Activated CD4-positive, alpha-beta memory T cell treated with anti-CD3 and anti-CD28 coated beads, Interleukin-2, amount 10 ng/mL, durations not matched to agents 7 days and 5 days (primary cell): ENCODE results near the gene CHD5. TPM values are rescaled to one million over a fixed set of nuclear protein-coding genes. Genes with fewer than 3 reads are reported as not detected.
"Not testable (repeated sequence)": the region's sequence is repeated elsewhere in the genome, so short reads cannot be mapped to it uniquely, and the experiment has no call there.

Experiments used
- CTCF ChIA-PET: fragments of 350-600 bp; sonication (Branson Sonifier 250); formaldehyde crosslinking; loops from one replicate; lab custom pipeline; 2021; ENCODE audit warnings: antibody characterized with exemption, inconsistent platforms; lab: Charles Lee
- POLR2A ChIA-PET: fragments of 350-600 bp; sonication (Branson Sonifier 250); formaldehyde crosslinking; loops from one replicate; lab custom pipeline; 2021; ENCODE audit warnings: antibody characterized with exemption; lab: Charles Lee
- DNase-seq: peaks from one replicate; pipeline ENCODE4 v3.0.0-alpha.2; 2020
- H3K27ac Mint-ChIP-seq: one replicate; pipeline ENCODE4 v1.8.0; 2021; ENCODE audit warnings: mild to moderate bottlenecking, mixed read lengths
- H3K27me3 Mint-ChIP-seq: one replicate; pipeline ENCODE4 v1.8.0; 2021; ENCODE audit warnings: mixed read lengths
- H3K36me3 Mint-ChIP-seq: one replicate; pipeline ENCODE4 v1.8.0; 2021; ENCODE audit warnings: low read depth, mixed read lengths
- H3K4me1 Mint-ChIP-seq: one replicate; pipeline ENCODE4 v1.8.0; 2021; ENCODE audit warnings: mixed read lengths
- H3K4me3 Mint-ChIP-seq: one replicate; pipeline ENCODE4 v1.8.0; 2021; ENCODE audit warnings: mild to moderate bottlenecking, mixed read lengths
- H3K9me3 Mint-ChIP-seq: one replicate; pipeline ENCODE4 v1.8.0; 2021; ENCODE audit warnings: mixed read lengths
- total RNA-seq, 2 experiments: library from RNA; stranded (reverse); gene quantifications; one replicate each; pipeline ENCODE4 v1.2.3, GENCODE V29; 2021

Gene CHD5
- total RNA-seq, 2 experiments from 2014 or later = 0.10 to 0.18 TPM

DNA sequence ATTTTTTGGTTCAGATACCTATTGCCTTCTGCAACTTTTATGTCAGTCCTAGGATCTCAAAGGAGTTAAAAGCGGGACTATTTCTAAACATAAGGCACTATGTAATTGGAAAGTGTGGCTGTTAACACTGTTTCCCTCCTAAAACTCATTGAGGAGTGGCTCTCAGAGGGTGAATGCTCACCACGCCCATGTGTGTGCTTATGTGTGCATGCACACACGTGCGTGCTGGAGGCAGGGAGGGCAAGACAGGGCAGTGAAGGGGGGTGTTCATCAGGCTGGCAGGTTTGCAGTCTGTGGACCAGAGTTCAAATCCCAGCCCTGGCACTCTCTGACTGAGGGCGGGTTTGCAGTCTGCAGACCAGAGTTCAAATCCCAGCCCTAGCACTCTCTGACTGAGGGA is 112.0 kb downstream of the CHD5 start:
- no peaks in the 10 kb centered on the region for H3K4me1 Mint-ChIP-seq
- H3K27me3 Mint-ChIP-seq = no peaks in the 10 kb centered on the region
- no peaks in the 10 kb centered on the region for H3K9me3 Mint-ChIP-seq
- no peak for DNase-seq
- no peak overlapping the region for H3K4me3 Mint-ChIP-seq
- ChIA-PET CTCF (no interaction called here), POLR2A (no interaction called here)
- peaks cover 27% of the 10 kb centered on the region for H3K36me3 Mint-ChIP-seq
- no peak overlapping the region for H3K27ac Mint-ChIP-seq

DNA sequence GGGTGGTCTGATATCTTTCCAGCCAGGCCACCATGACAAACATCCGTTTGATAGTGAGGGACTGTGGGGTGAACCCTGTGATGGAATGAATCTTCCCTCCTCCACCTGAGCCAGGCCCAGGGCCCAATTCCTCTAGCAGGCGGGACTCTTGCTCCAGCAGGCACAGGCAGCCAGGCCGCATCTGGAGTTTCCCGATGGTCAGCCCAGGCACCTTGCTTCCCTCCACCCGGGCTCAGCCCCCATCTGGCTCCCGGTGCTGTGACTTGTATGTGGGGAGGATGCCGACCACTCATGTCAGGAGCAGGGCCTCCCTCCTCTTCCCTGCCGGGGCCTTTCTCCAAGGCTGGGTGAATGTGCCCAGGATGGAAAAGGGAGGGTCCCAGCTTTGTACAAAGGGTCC is 113.4 kb downstream of the CHD5 start:
- Mint-ChIP-seq H3K9me3 (no peaks in the 10 kb centered on the region), H3K4me1 (no peaks in the 10 kb centered on the region), H3K27ac (no peak overlapping the region), H3K4me3 (no peak overlapping the region), H3K27me3 (no peaks in the 10 kb centered on the region), H3K36me3 (peaks cover 26% of the 10 kb centered on the region)
- CTCF ChIA-PET = no interaction called here
- POLR2A ChIA-PET = no interaction called here
- DNase-seq = no peak

DNA sequence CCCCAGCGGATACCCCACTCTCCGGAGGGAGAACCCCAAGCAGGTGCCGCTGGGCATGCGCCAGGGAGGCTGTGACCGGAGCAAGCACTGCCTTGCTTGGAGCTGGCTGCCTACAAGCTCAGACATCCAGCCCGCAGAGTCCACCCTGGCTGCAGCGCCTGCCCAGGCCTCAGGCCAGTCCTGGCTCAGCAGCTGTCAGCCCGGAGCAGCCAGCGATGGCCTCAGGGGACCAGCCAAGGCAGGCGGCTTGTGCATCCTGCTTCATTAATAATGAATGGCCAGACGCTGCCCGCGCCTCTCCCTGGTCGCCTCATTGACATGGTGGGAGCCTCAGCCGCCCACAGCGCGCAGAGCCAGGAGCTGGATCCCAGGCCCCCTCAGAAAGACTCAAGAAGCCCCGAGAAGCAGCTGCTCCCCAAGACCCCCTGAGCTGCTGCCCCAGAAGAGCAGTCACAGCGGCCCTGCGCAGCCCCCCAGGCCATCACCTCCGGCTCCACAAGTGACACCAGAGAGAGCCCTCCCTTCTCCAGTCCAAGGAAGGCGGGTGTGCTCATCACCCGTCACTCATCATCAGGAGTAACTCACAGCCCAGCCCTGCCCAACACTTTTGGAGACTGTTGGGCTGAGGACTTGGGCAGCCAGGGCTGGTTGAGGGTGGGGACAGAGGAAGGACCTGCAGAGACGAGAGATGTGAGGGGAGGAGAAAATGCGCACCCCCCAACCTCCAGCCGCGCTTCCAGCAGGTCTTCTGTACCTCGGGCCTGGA is 114.8 kb downstream of the CHD5 start:
- ChIA-PET CTCF (no interaction called here), POLR2A (no interaction called here)
- Mint-ChIP-seq H3K4me1 (no peaks in the 10 kb centered on the region), H3K9me3 (no peaks in the 10 kb centered on the region), H3K36me3 (peaks cover 29% of the 10 kb centered on the region), H3K4me3 (no peak overlapping the region), H3K27me3 (no peaks in the 10 kb centered on the region), H3K27ac (no peak overlapping the region)
- no peak for DNase-seq

DNA sequence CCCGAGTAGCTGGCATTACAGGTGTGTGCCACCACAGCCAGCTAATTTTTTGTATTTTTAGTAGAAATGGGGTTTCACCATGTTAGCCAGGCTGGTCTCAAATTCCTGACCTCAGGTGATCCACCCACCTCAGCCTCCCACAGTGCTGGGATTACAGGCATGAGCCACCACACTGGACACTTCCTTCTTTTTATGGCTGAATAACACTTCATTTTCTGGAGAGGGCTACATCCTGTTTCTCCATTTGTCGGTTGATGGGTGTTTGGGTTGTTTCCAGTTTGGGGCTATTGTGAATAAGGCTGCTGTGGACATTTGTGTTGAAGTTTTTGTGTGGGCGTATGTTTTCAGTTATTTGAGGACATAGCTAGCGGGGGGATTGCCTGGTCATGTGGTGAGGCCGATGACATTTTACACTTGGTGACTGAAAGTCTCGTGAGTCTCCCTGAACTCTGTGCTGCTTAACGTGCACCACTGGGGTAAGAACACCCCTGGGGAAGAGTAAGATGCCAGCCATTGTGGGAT is 116.5 kb downstream of the CHD5 start:
- CTCF ChIA-PET, H3K27ac Mint-ChIP-seq, H3K4me3 Mint-ChIP-seq, H3K9me3 Mint-ChIP-seq, DNase-seq, H3K4me1 Mint-ChIP-seq, H3K27me3 Mint-ChIP-seq: not testable (repeated sequence)
- H3K36me3 Mint-ChIP-seq = peaks cover 37% of the 10 kb centered on the region
- POLR2A ChIA-PET = interaction anchor here (1.3 kb wide), 1 partner anchor 26 kb away, joined by 3 read pairs; no protein-coding TSS in a partner anchor

DNA sequence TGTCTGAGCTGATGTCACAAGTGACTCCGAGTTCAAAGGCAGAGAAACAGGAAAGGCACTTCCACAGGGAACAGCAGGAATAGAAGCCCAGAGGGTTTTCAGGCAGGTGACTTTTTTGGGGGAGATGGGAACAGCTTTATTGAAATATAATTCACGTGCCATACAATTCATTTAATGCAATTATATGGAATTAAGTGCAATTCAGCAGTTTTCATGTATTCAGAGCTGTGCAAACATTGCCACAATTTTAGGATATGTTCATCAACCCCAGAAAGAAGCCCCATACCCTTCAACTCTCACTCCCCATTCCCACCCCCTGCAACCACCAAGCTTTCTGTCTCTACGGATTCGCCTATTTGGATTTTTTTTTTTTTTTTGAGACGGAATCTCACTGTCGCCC is 117.5 kb downstream of the CHD5 start:
- H3K4me1 Mint-ChIP-seq = no peaks in the 10 kb centered on the region
- DNase-seq = no peak
- no peak overlapping the region for H3K4me3 Mint-ChIP-seq
- ChIA-PET CTCF (no interaction called here), POLR2A (interaction anchor here (0.6 to 1.5 kb wide), 3 partner anchors 8 to 137 kb away, joined by 3 to 4 read pairs (median 3); partner anchors contain the start of gene RPL22)
- H3K36me3 Mint-ChIP-seq = peaks cover 42% of the 10 kb centered on the region
- H3K27ac Mint-ChIP-seq = no peak overlapping the region
- no peaks in the 10 kb centered on the region for H3K9me3 Mint-ChIP-seq
- no peaks in the 10 kb centered on the region for H3K27me3 Mint-ChIP-seq

DNA sequence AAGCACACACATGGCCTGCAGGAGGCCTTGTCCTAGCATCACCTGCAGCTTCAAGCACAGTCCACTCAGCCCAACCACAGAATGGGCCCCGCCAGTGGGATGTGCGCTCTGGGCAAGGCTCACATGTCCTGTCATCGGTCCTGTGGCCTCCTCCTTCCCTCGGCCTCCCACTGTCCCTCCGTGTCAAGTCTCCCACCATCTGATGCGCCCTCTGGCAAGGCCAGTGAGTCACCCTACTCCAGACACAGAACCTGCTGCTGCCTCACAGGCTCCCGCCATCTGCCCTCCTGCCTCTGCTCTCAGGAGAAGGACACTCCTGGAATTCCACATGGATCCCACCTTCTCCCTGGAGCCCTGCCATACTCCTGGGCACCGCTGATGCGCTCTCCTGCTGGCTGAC is 120.3 kb downstream of the CHD5 start:
- ChIA-PET CTCF (no interaction called here), POLR2A (no interaction called here)
- Mint-ChIP-seq H3K36me3 (peaks cover 41% of the 10 kb centered on the region), H3K27me3 (no peaks in the 10 kb centered on the region), H3K27ac (no peak overlapping the region), H3K4me1 (peaks cover 2% of the 10 kb centered on the region), H3K9me3 (no peaks in the 10 kb centered on the region), H3K4me3 (no peak overlapping the region)
- DNase-seq = no peak

DNA sequence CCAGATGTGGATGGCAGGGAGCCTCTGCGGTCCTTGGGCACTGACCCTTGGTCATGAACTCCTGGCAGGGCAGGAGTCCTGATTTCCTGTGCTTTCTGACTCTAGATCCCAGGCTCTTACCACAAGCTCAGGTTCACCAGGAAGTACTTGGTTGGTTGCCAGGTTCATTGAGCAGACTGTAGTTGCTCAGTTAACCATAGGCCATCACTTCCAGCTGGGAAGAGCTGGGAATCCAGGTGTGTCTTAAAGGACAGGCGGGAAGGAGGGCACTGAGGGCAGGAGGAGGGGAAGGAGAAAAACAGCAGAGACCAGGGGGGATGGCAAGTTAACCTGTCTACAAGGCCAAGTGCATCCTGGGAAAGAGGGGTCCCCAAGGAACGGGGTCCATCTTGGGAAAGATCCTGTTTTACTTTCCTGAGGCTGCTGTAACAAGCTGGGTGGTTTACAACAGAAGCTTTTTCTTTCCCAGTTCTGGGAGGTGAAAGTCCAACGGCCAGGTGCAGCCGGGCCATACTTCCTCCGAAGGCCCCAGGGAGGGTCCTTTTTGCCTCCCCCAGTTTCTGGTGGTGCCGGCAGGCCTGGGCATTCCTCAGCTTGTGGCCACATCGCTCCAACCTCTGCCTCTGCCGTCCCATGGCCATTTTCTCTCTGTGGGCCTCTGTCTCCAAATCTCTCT is 122.8 kb downstream of the CHD5 start:
- DNase-seq = no peak
- peaks cover 2% of the 10 kb centered on the region for H3K4me1 Mint-ChIP-seq
- peaks cover 40% of the 10 kb centered on the region for H3K36me3 Mint-ChIP-seq
- POLR2A ChIA-PET = no interaction called here
- CTCF ChIA-PET = no interaction called here
- H3K27me3 Mint-ChIP-seq = no peaks in the 10 kb centered on the region
- H3K4me3 Mint-ChIP-seq = no peak overlapping the region
- H3K27ac Mint-ChIP-seq = no peak overlapping the region
- no peaks in the 10 kb centered on the region for H3K9me3 Mint-ChIP-seq

DNA sequence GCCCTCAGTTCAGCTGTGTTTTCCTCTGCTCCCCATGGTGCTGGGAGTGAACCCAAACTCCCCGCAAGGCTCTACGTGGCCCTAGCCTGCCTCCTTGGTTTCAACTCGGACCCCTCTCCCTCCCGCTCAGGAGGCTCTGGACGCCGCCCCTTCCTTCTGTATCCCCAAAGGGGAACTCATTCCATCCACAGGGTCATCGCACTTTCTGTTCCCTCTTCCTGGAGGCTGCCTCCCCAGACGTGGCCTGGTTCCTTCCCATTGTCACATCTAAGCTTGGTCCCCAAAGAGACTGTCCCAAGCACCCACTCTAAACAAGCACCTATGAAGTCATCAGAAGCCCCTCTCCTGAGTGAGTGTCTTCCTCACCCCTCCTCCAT is 123.6 kb downstream of the CHD5 start:
- Mint-ChIP-seq H3K9me3 (no peaks in the 10 kb centered on the region), H3K27ac (no peak overlapping the region), H3K36me3 (peaks cover 42% of the 10 kb centered on the region), H3K4me1 (peaks cover 2% of the 10 kb centered on the region), H3K4me3 (no peak overlapping the region), H3K27me3 (no peaks in the 10 kb centered on the region)
- POLR2A ChIA-PET = no interaction called here
- CTCF ChIA-PET = no interaction called here
- no peak for DNase-seq

DNA sequence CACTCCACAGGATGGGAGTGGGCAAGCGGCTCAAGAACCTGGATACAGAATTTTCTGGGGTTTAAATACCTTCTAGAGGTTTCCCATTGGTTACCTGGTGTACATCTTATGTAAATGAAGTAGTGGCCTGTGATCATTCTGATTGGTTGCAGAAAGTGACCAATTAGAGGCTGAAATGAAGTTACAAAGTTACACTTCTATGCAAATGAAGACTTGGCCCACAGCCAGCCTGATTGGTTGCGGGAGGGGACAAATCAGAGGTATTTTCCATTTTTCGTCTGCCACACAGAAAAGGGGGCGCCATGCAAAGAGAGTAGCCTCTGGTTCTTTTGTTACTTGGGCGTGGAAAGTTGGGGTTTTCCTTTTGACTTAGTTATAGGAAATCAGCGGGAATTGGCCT is 125.5 kb downstream of the CHD5 start:
- ChIA-PET CTCF (no interaction called here), POLR2A (no interaction called here)
- H3K4me1 Mint-ChIP-seq = peaks cover 2% of the 10 kb centered on the region
- H3K9me3 Mint-ChIP-seq = no peaks in the 10 kb centered on the region
- no peak for DNase-seq
- peaks cover 46% of the 10 kb centered on the region for H3K36me3 Mint-ChIP-seq
- no peak overlapping the region for H3K4me3 Mint-ChIP-seq
- no peaks in the 10 kb centered on the region for H3K27me3 Mint-ChIP-seq
- H3K27ac Mint-ChIP-seq = no peak overlapping the region

DNA sequence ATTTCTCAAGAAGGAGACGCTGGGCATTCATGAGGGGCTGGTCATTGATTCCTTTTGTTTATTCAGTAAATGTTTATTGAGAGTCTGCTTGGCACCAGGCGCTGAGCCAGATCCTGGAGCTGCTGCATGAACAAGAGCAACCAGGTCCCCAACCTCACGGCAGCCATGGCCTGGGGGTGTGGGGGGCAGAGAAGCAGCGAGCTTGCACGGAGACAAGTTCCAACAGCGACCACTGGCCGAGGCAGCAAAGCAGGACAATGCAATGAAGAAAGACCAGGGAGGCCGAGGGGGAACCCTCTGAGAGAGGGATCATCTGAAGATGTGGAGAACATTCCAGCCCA is 126.9 kb downstream of the CHD5 start:
- peaks cover 44% of the 10 kb centered on the region for H3K36me3 Mint-ChIP-seq
- H3K4me3 Mint-ChIP-seq = no peak overlapping the region
- H3K27ac Mint-ChIP-seq = no peak overlapping the region
- ChIA-PET CTCF (interaction anchor here (0.9 to 1.1 kb wide), 3 partner anchors 9 to 192 kb away, joined by 3 to 4 read pairs (median 3); no protein-coding TSS in a partner anchor), POLR2A (no interaction called here)
- H3K4me1 Mint-ChIP-seq = peaks cover 2% of the 10 kb centered on the region
- no peaks in the 10 kb centered on the region for H3K27me3 Mint-ChIP-seq
- no peaks in the 10 kb centered on the region for H3K9me3 Mint-ChIP-seq
- no peak for DNase-seq

DNA sequence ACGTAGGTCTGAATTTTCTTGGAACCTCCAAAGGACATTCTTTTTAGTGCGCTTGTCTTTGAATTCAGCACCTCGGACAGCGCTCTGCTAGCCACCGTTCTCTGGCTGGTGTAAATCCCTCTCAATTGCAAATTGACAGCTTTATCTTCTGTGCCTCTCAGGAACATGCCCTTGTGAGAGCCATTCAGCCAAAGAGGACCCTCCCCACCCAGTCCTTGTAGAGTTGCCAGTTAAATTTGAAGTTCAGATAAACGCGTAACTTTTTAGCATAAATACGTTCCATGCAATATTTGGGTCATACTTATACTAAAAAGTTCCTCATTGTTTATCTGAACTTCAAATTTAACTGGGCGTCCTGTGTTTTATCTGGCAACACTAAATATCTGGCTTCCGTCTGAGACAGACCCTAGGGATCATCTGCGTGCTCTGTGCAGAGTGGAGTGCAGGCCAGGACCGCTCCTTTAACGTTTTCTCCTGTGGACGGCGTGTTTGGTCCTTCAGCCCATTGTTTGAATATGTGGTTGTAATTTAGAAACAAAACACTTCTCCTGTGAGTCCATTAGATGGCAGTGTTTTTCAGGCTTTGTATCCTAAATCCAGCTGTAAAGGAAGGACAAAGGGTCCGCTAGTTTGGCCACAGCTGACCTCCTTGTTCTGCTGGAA is 127.4 kb downstream of the CHD5 start:
- POLR2A ChIA-PET = no interaction called here
- DNase-seq = peak; percentile 59
- H3K27ac Mint-ChIP-seq = no peak overlapping the region
- no peaks in the 10 kb centered on the region for H3K27me3 Mint-ChIP-seq
- no peaks in the 10 kb centered on the region for H3K9me3 Mint-ChIP-seq
- H3K36me3 Mint-ChIP-seq = peaks cover 45% of the 10 kb centered on the region
- CTCF ChIA-PET = interaction anchor here (0.9 to 1.1 kb wide), 3 partner anchors 8 to 192 kb away, joined by 3 to 4 read pairs (median 3); no protein-coding TSS in a partner anchor
- peaks cover 2% of the 10 kb centered on the region for H3K4me1 Mint-ChIP-seq
- H3K4me3 Mint-ChIP-seq = no peak overlapping the region
